ENCODE results near the gene ENTPD8. TPM values are rescaled to one million over a fixed set of nuclear protein-coding genes. Genes with fewer than 3 reads are reported as not detected.

ENTPD8 gene
- total and polyA plus RNA-seq, 2 of the 4 experiments (the other 2 are of a cell fraction), result 0.07 TPM; not detected in 1

- Histone ChIP-seq H3K4me3 (ENCODE audit: insufficient read depth, low read depth, low read length) (no peak overlapping the region), H2AFZ (replicated peaks; ENCODE audit: low read length, poor library complexity) (no peak overlapping the region), H2AK9ac (replicated peaks; ENCODE audit: low read depth, low read length, poor library complexity) (no peak overlapping the region), H3K36me3 (ENCODE audit: control insufficient read depth, insufficient read depth, low read length) (no peaks in the 10 kb centered on the region), H3K27me3 (ENCODE audit: control insufficient read depth, insufficient read depth, low read length) (no peaks in the 10 kb centered on the region), H3K4me2 (ENCODE audit: low read depth, low read length) (no peak overlapping the region), H3K56ac (ENCODE audit: extremely low read depth, insufficient read depth, low read length) (no peak overlapping the region), H3K4me1 (ENCODE audit: control insufficient read depth, insufficient read depth, low read length) (peaks cover 28% of the 10 kb centered on the region), H3K9me1 (ENCODE audit: insufficient read depth, low read length) (peaks cover 9% of the 10 kb centered on the region), H2AK5ac (ENCODE audit: low read depth, low read length) (no peak overlapping the region), H3K18ac (ENCODE audit: low read depth, low read length) (no peak overlapping the region), H2BK20ac (ENCODE audit: low read depth, low read length) (no peak overlapping the region), H3K14ac (replicated peaks; ENCODE audit: low read depth, low read length) (no peak overlapping the region), H2BK15ac (ENCODE audit: low read depth, low read length) (no peak overlapping the region), H3K79me1 (ENCODE audit: low read depth in 1 of 2, low read length in 2 of 2) (peaks cover 11 to 28% of the 10 kb centered on the region in 2 experiments), H4K91ac (ENCODE audit: insufficient read depth, low read depth, low read length) (no peak overlapping the region), H3K9ac (ENCODE audit: low read depth, low read length) (no peak overlapping the region), H3K4ac (ENCODE audit: low read depth, low read length) (no peak overlapping the region), H3K27ac (ENCODE audit: insufficient read depth, low read length) (no peak overlapping the region), H2BK120ac (ENCODE audit: low read depth, low read length) (no peak overlapping the region), H4K20me1 (ENCODE audit: insufficient read depth, low read length) (no peaks in the 10 kb centered on the region), H3K9me3 (ENCODE audit: control insufficient read depth, insufficient read depth, low read length) (no peaks in the 10 kb centered on the region), H4K8ac (ENCODE audit: low read depth in 2 of 2, low read length in 2 of 2) (no peak overlapping the region), H3K23ac (ENCODE audit: low read depth, low read length) (no peak overlapping the region), H2BK5ac (ENCODE audit: low read depth, low read length, poor library complexity, severe bottlenecking) (no peak overlapping the region), H4K5ac (ENCODE audit: low read depth, low read length) (no peak overlapping the region)
- ChIA-PET POLR2A (ENCODE audit: unreplicated experiment) (no interaction called here), CTCF (no interaction called here)
- in situ Hi-C loops (cut with MboI; ENCODE audit: low sequenced_read_pairs) (no loop called here), intact Hi-C loops (cut with micrococcal nuclease) (no loop called here), dilution Hi-C loops (cut with HindIII; ENCODE audit: low sequenced_read_pairs, unreplicated experiment) (no loop called here)
- TF ChIP-seq RFX5 (IDR thresholded peaks at IDR 0.05; ENCODE audit: low read depth, low read length), result no peak
- TF ChIP-seq CTCF (conservative IDR thresholded peaks at IDR 0.05; ENCODE audit: low read depth, low read length), result no peak
- TF ChIP-seq CHD1 (IDR thresholded peaks at IDR 0.05; ENCODE audit: low read depth, low read length), result no peak
- no peak for TF ChIP-seq ELK1 (IDR thresholded peaks at IDR 0.05; ENCODE audit: borderline replicate concordance, low read depth, low read length)
- no peak for TF ChIP-seq MAFK (IDR thresholded peaks at IDR 0.05; ENCODE audit: low read depth, low read length)
- TF ChIP-seq BHLHE40 (IDR thresholded peaks at IDR 0.05; ENCODE audit: low read depth, low read length), result no peak
- TF ChIP-seq USF2 (IDR thresholded peaks at IDR 0.05; ENCODE audit: low read depth, low read length), result no peak
- no peak for TF ChIP-seq NFE2L2 (IDR thresholded peaks at IDR 0.05; ENCODE audit: low read depth, low read length)
- no peak for TF ChIP-seq RAD21 (IDR thresholded peaks at IDR 0.05; ENCODE audit: low read length)
- no peak for TF ChIP-seq POLR2A (IDR thresholded peaks at IDR 0.05; ENCODE audit: low read depth, low read length)
- no peak for TF ChIP-seq CEBPB (IDR thresholded peaks at IDR 0.05; ENCODE audit: low read depth, low read length)
- TF ChIP-seq SMC3 (IDR thresholded peaks at IDR 0.05; ENCODE audit: low read depth, low read length), result no peak
- TF ChIP-seq RCOR1 (IDR thresholded peaks at IDR 0.05; ENCODE audit: insufficient replicate concordance, low read length), result no peak
- TF ChIP-seq MAZ (IDR thresholded peaks at IDR 0.05; ENCODE audit: borderline replicate concordance, low read depth, low read length), result no peak
- no peak for ATAC-seq (ENCODE audit: low read depth)
- no TSS peak for BruUV-seq (replicated peaks)
- 94% methylated on average over 10 of the region's 24 CpGs; no CpG with 5 or more reads in 1 of the 2 experiments for WGBS, 2 experiments (ENCODE audit: extremely low coverage in 2 of 2, insufficient read length in 1 of 2)
- no peak for DNase-seq
Observed at GRCh38 chr9:137408651-137409405, 32.3 kb downstream of the ENTPD8 start.

Data from IMR-90 (cell line).